HG02973 (cell line): ENCODE data around the gene KCNT1.

Source experiments
- ATAC-seq: cut with Tn5 transposase; IDR thresholded peaks from one replicate; pipeline ENCODE4 v1.9.1; 2021; ENCODE audit warnings: moderate library complexity; ENCODE audit not compliant: unreplicated experiment

Gene KCNT1

DNA sequence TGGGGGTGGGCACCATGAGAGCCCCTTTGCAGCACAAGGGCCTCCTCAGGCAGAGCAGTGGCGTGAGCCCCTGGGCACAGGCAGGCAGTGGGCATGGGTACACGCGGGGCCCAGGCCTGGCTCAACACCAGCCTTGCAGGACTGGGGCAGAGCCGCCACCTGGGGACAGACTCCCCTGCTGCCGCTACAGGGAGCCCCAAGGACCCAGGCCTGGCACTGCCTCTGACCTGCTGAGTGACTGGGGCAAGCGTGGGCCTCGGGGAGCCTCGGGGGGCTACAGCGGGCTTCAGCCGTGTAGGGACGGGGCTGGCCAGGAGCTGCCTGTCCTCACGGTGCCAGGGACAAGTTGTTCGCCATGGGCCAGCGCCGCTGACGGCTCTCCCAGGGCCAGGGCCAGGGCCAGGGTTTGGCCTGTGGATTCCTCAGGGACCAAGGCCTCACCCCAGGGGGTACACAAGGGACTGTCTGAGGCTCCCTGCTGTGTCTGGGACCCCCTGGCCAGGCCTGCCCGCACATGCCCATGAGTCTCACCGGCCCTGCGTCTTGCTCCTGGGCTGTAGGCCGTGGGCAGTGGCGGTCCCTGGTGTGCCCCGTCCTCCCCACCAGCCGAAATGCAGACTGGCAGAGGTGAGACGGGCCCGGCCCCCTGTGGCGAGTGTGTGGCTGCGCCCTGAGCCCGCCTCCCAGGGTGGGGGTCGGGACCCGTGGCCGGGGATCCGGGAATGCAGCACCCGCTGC is 42.5 kb downstream of the KCNT1 start:
- ATAC-seq: no peak

DNA sequence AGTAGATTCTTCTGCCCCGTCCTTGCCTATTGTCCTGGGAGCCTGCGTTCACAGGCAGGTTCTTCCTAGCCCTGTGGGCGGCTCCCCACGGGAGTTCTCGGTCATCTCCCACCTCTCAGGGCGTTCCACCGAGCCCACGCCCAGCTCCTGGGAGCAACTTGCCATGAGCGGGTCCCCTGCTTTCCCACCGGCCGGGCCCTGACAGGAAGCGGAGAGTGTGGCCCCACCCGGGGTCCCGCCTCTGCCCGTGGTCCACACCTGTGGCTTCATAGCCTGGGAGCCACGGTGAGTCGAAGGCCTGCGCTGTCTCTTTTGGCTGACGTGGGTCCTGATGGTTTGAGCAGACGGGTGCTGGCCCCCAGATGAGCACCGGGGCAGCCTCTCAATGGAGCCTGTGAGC is 43.2 kb downstream of the KCNT1 start:
- ATAC-seq: no peak

DNA sequence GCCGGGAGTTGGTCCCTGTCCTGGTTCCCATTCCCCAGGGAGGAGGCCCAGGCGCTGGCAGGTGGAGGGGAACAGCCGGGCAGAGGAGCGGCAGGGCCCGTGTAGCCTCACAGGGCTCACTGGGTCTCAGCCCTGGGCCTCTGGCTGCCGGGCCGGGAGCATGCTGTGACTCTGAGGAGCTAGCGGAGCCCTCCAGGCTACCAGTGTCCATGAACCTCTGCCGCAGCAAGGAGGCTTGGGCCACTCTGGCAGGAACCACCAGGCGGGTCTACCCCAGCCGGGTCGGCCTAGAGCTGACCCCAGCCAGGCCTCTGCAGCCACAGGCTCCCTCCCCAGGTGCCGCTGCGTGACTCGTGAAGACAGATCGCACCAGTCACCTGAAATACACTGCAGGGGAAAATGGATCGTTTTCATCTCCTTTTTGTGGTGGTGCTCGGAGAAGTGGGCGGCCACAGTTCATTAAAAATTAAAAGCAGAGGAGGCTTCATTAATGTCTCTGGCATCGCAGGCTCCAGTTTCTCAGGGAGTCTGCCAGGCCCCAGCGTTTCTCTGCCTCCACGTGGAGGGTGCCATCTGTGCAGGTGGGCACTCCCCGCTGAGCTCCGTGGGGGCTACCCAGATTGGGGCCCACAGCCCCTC is 43.8 kb downstream of the KCNT1 start:
- no peak for ATAC-seq

DNA sequence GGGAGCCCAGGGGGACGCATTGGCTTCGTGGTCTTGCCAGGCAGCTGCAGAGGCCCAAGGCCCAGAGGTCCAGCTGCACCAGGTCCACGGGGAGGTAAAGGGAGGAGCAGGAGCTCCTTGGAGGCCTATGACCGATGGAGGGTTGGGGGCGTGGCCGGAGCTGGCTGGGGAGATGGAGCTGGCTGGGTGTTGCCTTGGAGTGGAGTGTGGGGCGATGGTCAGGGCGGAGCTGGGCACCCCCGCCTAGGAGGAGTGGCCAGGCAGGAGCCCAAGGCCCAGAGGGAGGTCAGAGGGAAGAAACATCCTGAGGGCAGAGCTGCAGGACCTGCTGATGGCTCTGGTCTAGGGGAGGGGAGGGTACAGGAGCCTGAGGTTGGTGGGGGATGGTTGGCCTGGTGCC is 44.6 kb downstream of the KCNT1 start:
- ATAC-seq: no peak

DNA sequence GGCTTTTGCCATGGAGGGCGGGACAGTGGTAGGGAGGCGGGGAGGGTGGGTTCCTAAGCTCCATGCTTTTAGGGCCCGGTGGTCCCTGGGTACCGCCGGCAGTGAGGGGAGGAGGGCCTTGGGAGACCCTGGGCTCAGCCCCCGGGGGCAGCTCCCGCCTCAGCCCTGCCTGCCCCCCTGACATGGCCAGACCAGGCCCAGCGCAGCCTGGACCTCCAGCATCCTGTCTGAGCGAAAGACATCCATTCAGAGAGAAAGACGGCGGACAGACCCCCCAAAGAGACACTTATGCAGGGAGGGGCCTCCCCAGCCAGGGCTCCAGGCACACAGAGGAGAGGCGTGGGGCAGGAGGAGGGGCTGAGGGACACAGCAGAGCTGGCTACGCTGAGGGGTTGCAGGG is 45.3 kb downstream of the KCNT1 start:
- ATAC-seq: no peak

DNA sequence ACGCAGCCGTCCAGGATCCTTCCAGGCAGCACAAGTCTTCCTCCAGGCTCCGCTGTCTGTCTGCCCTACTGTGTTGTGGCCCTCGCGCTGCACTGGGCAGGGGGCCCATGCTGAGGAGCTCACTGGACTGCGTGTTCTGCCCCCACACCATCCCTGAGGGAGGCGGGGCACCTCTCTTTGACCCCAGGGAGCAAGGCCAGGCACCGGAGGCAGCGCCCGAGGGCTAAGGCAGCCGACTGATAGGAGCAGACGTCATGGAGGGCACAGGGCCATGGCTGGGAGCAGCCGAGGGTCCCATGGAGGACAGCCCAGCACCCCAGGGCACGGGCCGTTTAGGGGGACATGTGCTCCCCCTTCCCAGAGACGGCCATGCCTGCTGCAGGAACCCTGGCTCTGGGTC is 46.7 kb downstream of the KCNT1 start:
- no peak for ATAC-seq

DNA sequence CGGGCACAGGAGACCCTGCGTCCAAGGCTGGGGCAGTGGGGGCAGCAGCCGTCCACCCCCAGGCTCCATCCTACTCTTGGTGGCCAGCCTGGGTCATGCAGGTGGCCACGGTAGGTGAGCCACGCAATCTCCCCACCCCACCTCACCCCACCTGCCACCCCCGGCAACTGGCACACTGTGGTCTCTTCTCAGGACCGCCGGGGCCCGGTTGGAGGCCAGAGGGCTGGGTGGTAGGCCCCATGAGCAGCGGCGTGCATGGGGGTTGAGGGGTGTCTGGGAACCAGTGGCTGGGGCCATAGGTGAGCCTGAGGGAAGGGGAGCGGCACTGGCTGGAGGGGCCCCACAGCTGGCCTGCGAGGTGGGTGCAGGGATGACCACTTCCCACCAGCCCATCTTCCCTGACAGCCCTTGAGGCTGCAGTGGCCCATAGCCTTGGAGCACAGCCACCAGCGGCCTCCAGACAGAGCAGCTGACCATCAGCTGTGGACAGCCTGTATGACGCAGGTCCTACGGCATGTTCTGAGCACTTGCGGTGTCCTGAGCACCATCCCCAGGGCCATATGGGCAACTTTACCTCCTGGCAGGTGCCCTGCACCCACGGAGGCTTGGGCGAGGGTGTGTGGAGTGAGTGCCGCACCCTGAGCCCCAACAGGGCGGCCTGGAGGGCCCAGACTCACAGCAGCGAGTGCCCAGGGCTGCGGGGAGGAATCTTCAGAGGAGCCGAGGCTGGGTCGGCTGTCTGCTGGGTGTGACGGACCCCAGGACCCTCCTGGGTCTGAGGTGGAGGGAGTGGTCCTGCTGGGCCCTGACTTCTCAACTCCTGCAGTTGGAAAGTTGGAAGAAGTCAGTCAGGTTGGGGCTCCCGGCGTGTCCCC is 47.4 kb downstream of the KCNT1 start:
- no peak for ATAC-seq

DNA sequence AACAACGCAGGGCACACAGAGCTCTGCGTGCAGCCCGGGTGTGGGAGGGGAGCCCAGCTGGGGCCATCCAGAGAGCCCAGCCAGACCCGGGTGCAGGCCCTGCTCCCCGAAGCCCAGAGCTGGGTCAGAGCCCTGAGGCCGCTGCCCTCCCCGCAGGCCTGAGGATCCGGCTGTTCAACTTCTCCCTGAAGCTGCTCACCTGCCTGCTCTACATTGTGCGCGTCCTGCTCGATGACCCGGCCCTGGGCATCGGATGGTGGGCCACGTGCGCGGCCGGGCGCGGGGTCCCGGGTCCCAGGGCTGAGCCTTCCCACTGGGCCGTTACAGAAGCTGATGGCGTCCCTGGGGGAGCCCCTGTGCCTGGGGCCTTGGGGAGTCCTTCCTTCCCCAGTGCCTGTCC is 48.8 kb downstream of the KCNT1 start:
- ATAC-seq: no peak

DNA sequence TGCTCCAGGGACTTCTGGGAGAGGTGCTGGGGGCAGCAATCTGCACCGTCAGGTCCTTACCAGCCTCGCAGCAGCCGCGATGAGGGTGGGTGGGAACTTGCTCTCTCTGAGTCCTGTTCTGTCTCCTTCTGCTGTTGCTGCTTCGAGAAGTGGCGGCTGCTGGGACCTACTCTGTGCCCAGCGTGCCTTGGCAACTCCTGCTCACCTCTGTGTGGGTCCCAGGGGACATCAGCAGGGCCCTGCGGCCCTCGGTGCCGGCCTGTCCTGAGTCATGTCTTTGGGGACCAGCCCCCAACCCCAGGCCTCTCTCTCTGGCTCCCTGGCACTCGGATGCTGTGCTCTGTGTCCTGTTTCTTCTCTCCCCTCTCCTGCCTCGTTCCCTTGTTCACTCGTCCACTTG is 49.5 kb downstream of the KCNT1 start:
- no peak for ATAC-seq

DNA sequence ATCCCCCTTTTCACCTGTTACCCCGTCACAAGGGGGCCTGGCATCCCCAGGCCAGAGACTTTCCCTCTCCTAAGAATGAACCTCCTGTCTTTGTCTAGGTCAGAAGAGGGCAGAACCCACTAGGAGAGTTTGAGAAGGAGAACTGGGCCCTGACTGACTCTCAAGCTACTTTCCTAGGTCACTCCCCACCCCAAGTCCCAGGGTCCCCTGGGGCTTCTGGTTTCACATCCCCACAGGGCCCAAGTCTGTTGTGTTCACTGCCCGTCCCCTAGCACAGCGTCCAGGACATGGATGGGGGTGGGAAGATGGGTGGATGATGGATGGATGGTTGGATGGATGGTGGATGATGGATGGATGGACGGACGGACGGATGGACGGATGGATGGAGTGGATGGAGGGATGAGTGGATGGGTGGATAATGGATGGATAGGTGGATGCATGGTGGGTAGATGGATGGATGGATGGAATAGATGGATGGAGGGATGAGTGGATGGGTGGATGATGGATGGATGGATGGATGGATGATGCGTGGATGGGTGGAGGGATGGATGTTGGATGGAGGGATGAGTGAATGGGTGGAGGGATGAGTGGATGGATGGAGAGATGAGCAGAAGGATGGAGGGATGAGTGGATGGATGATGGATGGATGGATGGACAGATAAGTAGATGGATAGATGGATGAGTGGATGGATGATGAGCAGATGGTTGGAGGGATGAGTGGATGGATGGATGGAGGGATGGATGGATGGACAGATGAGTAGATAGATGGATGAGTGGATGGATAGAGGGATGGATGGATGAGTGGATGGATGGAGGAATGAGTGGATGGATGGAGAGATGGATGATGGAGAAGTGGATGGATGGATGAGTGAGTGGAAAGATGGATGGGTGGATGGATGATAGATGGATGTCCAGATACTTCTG is 50.6 kb downstream of the KCNT1 start:
- no peak for ATAC-seq

DNA sequence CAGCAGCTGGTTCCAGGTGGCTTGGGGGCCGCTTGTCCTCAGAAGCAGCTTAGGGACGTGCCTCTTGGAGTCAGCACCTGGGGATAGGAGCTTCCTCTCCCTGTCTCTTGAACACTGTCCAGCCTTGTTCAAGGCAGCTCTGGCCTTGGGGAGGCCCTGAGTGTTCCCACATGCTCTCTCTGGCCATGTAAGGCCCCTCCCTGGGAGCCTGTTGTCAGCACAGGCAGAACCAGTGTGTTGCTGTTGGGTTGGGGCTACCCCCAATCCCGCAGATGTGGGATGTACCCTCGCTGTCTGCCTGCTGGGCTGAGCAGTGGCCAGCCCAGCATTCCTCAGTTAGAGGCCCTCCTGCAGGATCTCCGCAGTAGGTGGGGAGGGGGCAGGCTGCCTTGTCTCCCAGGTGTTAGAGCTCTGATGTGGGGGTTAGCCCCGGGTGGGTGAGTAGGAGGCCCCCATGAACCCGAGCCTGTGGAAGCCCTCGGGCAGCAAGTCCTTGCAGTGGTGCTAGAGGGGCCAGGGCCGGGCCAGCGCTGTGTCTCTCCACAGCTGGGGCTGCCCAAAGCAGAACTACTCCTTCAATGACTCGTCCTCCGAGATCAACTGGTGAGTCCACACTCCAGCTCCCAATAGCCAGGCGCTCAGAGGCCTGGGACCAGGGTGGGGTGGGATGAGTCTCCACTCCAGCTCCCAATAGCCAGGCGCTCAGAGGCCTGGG is 51.6 kb downstream of the KCNT1 start:
- no peak for ATAC-seq

DNA sequence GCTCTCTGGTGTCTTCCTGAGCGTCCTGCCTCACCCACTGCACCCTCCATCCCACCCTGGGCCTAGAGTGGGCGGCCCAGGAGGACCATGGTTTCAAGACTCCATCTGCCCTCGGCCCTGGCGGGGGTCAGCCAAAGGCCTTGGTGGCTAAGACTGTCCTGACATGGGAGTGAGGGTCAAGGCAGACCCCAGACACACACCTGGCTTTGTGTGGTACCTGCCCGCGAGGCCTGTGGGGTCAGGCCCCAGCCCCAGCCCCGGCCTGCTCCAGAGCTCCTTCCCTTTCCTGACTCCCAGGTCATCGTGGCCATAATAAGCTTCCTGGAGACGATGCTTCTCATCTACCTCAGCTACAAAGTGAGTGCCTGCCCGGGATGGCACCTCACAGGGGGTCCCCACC is 54.6 kb downstream of the KCNT1 start:
- ATAC-seq: no peak

DNA sequence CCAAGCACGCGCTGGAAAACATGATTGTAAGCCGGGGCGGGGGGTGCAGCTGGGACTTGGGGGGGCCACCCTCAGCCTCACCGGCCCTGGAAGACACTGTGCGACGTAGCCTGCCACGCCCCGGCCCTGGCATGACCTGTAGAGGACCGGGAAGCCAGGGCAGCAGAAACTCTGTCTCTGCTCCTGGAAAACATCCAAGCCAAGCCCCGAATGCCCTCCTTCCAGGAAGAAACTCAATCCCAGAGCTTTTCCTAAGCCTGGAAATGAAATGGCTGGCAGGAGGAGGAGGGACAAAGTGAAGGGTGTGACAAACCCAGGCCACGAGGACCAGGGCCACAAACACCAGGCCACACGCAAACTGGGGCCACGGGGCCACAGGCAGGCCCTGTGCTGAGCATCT is 55.4 kb downstream of the KCNT1 start:
- no peak for ATAC-seq

DNA sequence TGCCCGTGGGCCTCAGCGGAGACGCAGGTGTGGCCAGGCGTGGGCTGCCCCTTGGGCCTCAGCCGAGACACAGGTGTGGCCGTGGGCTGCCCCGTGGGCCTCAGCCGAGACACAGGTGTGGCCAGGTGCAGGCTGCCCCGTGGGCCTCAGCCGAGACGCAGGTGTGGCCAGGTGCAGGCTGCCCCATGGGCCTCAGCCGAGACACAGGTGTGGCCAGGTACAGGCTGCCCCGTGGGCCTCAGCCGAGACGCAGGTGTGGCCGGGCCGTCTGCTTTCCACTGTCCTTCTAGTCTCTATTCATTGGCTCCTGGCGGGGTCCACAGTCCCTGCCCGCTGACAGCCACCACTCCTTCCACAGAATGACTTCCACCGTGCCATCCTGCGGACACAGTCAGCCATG is 56.1 kb downstream of the KCNT1 start:
- ATAC-seq: no peak

DNA sequence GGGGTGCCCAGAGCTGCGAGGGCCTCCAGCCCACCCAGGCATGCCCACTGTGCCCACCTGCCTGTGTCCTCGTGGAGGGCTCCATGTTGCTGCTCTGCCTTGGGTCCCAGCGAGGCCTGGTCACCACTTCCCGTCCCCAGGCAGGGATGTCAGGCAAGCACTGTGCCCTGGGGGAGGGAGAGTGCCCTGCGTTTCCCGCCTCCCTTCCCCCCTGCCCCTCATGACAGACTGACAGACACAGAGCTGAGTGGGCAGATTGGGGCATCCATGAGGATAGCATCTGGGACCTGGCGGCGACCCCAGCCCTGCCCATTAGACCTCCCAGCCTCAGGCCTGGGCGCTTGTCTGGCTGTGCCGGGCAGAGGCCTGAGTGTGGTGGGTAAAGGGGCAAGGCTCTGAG is 56.9 kb downstream of the KCNT1 start:
- ATAC-seq: no peak

DNA sequence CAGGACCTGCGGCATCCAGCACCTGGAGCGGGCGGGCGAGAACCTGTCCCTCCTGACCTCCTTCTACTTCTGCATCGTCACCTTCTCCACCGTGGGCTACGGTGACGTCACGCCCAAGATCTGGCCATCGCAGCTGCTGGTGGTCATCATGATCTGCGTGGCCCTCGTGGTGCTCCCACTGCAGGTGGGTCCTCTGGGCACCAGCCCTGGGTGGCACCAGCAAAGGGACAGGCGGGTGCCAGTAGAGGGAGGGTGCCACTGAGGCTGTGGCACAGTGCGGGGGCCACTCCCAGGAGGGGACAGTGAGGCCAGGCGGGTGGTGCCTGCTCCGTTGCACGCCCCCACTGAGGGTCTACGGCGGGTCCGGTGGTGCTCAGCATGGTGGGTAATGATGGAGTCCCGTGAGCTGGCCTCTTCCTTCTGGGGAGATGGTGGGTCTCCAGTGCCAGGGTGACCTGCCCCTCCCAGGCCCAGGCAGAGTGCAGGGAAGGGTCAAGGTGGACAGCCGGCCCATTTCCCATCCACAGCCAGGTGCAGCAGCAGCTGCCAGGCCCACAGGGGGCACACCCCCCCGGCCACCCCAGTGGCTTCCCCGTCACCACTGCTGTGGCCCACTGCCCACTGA is 57.8 kb downstream of the KCNT1 start:
- ATAC-seq: no peak

DNA sequence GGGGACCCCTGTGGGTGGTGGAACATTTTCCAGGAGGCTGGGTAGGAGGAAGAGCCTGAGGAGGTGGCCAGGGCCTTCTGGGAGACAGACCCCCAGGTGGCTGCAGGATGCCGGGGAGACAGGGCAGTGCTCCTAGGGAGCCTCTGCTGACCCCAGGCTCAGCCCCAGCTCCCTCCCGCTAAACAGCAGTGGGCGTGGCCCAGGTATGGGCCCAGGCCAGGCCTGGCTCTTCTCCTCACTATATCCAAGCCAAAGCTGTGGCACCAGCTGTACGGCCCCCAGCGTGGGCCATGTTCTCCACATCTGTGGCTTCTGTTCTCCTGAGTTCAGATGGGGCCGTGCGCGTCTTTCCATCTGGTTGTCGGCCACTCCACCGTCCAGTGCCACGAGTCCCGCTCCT is 58.5 kb downstream of the KCNT1 start:
- ATAC-seq: no peak

DNA sequence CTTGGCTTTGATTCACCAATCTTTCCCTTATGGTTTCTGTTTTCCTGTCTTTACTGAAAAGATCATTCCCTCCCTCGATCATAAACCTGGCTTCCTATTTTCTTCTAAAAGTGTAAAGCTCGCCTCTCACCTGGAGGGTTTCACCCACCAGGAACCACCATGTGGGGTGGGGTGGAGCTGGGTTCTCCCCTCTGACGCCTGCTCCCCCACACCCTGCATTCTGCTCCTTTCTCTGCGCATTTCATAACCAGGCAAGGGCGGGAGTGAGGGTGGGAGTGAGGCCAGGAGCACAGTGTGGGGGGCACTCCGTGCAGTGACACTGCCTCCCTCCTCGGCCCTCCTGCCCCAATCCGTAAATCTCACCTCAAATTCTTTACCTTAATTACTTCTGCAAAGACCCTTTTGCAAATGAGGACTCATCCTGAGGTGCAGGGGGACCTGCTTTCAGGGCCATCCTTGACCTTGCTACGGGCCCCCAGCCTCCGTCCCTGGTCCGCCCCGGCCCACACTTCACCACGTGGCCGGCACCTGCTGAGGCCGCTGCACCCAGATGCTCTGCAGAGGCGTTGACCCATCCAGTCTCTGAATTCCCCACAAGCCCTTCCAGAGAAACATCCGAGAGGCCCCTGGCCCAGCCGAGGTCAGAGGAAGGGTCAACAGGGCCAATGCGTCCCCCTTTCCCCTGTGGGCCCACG is 59.3 kb downstream of the KCNT1 start:
- no peak for ATAC-seq

DNA sequence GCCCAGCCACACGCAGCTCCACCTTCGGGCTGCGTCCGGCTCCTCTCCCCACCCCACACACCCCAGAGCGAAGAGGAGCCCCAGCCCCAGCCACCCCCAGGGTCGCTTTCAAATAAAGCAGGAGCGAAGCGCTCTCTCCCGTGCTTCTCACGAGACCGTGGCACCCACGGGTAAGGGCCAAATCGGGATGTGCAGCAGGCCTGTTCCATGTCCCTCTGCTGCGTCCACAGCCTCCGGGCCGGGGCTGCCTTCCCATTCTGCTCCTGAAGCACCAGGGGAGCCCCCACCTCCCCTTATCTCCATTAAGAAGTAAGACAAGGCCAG is 59.8 kb downstream of the KCNT1 start:
- ATAC-seq: no peak
